Raji (cell line): ENCODE measurements around the gene CPAMD8.

ENCODE experiments used
- POLR2A ChIP-seq: IDR thresholded peaks from 2 replicates; pipeline ENCODE4 v1.6.1; 2011; ENCODE audit warnings: low read depth, low read length, control low read depth; ENCODE audit not compliant: insufficient read depth

CPAMD8 gene

GRCh38 chr19:16896146-16897028 is 130.2 kb downstream of the CPAMD8 start:
- no peak for TF ChIP-seq POLR2A

GRCh38 chr19:16895467-16896145 is 131.0 kb downstream of the CPAMD8 start:
- TF ChIP-seq POLR2A = no peak

GRCh38 chr19:16894080-16894479 is 132.5 kb downstream of the CPAMD8 start:
- TF ChIP-seq POLR2A = no peak

- no peak for TF ChIP-seq POLR2A
Measured at GRCh38 chr19:16893686-16893989, 133.0 kb downstream of the CPAMD8 start.

- TF ChIP-seq POLR2A = no peak
Measured at GRCh38 chr19:16892868-16893685, 133.5 kb downstream of the CPAMD8 start.

GRCh38 chr19:16892436-16892835 is 134.2 kb downstream of the CPAMD8 start:
- no peak for TF ChIP-seq POLR2A

GRCh38 chr19:16891696-16892382 is 134.8 kb downstream of the CPAMD8 start:
- TF ChIP-seq POLR2A = no peak

- TF ChIP-seq POLR2A = no peak
Measured at GRCh38 chr19:16890461-16891184, 136.0 kb downstream of the CPAMD8 start.

- TF ChIP-seq POLR2A = no peak
Measured at GRCh38 chr19:16889883-16890460, 136.6 kb downstream of the CPAMD8 start.

- no peak for TF ChIP-seq POLR2A
Measured at GRCh38 chr19:16889366-16889882, 137.2 kb downstream of the CPAMD8 start.

- no peak for TF ChIP-seq POLR2A
Measured at GRCh38 chr19:16888629-16889365, 137.8 kb downstream of the CPAMD8 start, which contains the start of gene F2RL3. TSS of gene F2RL3 (plus strand) at chr19:16888999. CDS start at chr19:16889190, 191 bp downstream.

- TF ChIP-seq POLR2A = no peak
Measured at GRCh38 chr19:16887353-16888265, 139.0 kb downstream of the CPAMD8 start.
